Testis (tissue), 3 donors: ENCODE data around the gene XPO5. TPM values are rescaled to one million over a fixed set of nuclear protein-coding genes. Genes with fewer than 3 reads are reported as not detected.

Source experiments
- DNase-seq: peaks from one replicate; pipeline ENCODE4 v3.0.0-alpha.2; 2019
- H3K27ac ChIP-seq, 2 donors: fragments of 200-600 bp; sonication (generic); one replicate each; pipeline ENCODE4 v1.5.1; 2019
- H3K27me3 ChIP-seq: fragments of 200-600 bp; sonication (generic); one replicate; pipeline ENCODE4 v1.5.1; 2019
- H3K36me3 ChIP-seq: fragments of 200-600 bp; sonication (generic); one replicate; pipeline ENCODE4 v1.5.1; 2017; ENCODE audit warnings: low read depth; ENCODE audit errors: missing control alignments
- H3K4me1 ChIP-seq: fragments of 200-600 bp; sonication (generic); one replicate; pipeline ENCODE4 v1.5.1; 2019
- H3K4me3 ChIP-seq, 2 donors: fragments of 200-600 bp; sonication (generic); one replicate each; pipeline ENCODE4 v1.5.1; 2017 to 2019
- H3K9me3 ChIP-seq: fragments of 200-600 bp; sonication (generic); one replicate; pipeline ENCODE4 v1.5.1; 2017
- CTCF ChIP-seq, 3 experiments: fragments of 450-650 bp in 2 of 3; fragments of 200-600 bp in 1 of 3; sonication (generic) in 1 of 3; IDR thresholded peaks; one replicate each; pipeline ENCODE4 v1.5.1; 2016 to 2019; ENCODE audit warnings: antibody characterized with exemption in 3 of 3, mild to moderate bottlenecking in 2 of 3, moderate library complexity in 1 of 3
- POLR2A ChIP-seq: fragments of 450-650 bp; IDR thresholded peaks from one replicate; pipeline ENCODE4 v1.6.1; 2017; ENCODE audit warnings: antibody characterized with exemption, mild to moderate bottlenecking, moderate library complexity
- WGBS, 2 donors: methylation state at CpG; one replicate each; pipeline ENCODE4 v1.1.5; 2018; 5-methylcytosine and 5-hydroxymethylcytosine counted together
- intact Hi-C: fragments of 100-400 bp; cut with DNase I; formaldehyde crosslinking; loops from one replicate; pipeline ENCODE4 v1.15.1; 2023; ENCODE audit warnings: low total_unique reads
- polyA plus RNA-seq: library from polyadenylated mRNA; stranded (reverse); fragments of 350-450 nt; fragmentation: Illumina TruSeq; extraction: RNeasy Lipid Tissue Mini Kit (QIAGEN cat#74804); gene quantifications from one replicate; pipeline ENCODE4 v1.2.3, GENCODE V29; 2014; ENCODE audit warnings: low read depth, low replicate concordance; ENCODE audit not compliant: insufficient read depth
- total RNA-seq, 2 donors: library from RNA; depleted of rRNA; stranded (reverse); fragments of >200 nt; gene quantifications; one replicate each; pipeline ENCODE4 v1.2.3, GENCODE V29; 2016

The XPO5 gene
- total and polyA plus RNA-seq, 3 donors from 2014 or later: 53.7 to 79.1 (median 65.8) TPM

DNA sequence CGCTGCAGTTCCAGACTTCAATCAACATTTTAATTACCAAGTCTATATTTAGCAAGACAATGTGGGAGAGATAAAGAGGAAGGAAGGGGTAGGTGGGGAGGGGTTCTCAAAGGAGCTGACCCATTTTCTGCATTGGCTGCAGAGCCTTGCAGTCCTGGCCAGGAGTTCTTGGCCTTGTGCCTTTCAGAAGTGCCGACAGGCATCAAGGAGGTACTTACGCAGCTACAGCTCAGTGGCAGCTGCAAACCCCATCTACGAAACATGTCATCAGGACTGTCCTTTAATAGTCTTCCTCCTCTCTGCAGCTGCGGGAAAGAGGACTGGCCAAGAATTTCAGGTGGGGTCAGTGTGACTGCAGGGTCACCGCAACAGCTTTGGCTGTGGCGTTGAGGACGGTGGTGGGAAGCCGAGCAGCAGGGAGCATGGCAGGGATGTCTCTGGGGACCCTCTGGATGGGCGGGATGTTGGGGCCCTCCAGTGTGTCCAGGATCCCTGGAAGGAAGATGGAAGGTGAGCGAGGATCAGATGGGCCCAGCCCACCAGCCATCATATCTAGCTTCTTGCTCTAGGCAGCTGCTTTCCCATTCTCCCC lies 63.9 kb downstream of the XPO5 start:
- no peak for DNase-seq
- H3K36me3 ChIP-seq: no peaks in the 10 kb centered on the region
- no peak overlapping the region for H3K4me3 ChIP-seq
- no peak overlapping the region for H3K27ac ChIP-seq
- TF ChIP-seq POLR2A (no peak), CTCF (IDR thresholded peaks at IDR 0.05) (no peak)
- 74 to 83% methylated on average over 11 of the region's 11 CpGs for WGBS, 2 donors
- intact Hi-C loops: loop anchor here (10.0 kb wide), 1 partner anchor 257 kb away; no protein-coding TSS in a partner anchor
- H3K9me3 ChIP-seq: no peaks in the 10 kb centered on the region
- H3K27me3 ChIP-seq: no peaks in the 10 kb centered on the region
- peaks cover 26% of the 10 kb centered on the region for H3K4me1 ChIP-seq

GRCh38 chr6:43510827-43511163 lies 65.0 kb downstream of the XPO5 start:
- TF ChIP-seq POLR2A (no peak), CTCF (IDR thresholded peaks at IDR 0.05) (no peak)
- Histone ChIP-seq H3K4me1 (peaks cover 25% of the 10 kb centered on the region), H3K9me3 (no peaks in the 10 kb centered on the region), H3K36me3 (no peaks in the 10 kb centered on the region), H3K27me3 (no peaks in the 10 kb centered on the region), H3K27ac (peak overlapping the region; percentile 67 to 75), H3K4me3 (peak overlapping the region; percentile 74 to 76)
- intact Hi-C loops: loop anchor here (10.0 kb wide), 1 partner anchor 256 kb away; no protein-coding TSS in a partner anchor
- 66 to 83% methylated on average over 3 to 10 of the region's 10 CpGs for WGBS, 2 donors
- DNase-seq: no peak

DNA sequence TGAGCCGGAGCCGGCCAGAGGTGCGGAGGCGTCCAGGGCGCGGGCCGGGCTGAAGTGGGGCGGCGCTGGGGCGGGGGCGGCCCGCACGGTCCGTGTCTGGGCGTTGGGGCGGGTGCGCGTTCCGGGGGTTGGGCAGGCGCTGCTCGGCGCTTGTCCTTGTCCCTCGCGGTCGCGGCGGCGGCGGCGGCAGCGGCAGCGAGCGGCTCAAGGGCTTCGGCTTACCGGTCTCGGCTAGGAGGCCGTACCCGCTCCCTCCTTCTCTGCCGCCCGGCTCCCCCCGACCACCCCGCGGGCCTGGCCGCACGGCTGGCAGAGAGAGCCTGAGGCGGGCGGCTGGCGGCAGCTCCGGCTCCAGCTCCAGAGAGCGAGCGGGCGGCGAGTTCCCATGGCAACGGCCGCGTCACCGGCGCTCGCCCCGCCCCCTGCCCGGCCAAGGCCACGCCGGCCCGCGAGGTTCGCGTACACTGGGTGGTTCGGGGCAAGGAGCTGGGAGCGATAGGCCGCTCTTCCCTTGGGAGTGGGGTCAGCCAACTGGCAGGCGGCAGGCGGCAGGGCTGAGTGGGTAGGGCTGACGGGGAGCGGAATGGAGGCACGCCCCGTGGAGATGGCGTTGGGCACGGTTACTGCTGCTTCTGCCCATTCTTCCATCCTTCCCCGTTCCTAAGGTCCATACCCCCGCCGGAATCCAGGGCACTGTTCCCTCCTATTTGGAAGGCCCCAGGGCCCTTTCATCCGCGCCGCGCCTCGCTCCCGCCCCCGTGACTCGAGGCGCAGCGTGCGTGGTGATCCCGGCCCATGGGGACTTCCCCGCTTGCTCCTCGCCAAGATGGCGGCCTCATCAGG lies 65.6 kb downstream of the XPO5 start, which contains the start of gene LRRC73:
Gene LRRC73 (minus strand): TSS at position 363 of the 843 bp plus-strand sequence. CDS start 561 bp downstream, outside the sequence.
- intact Hi-C loops: loop anchor here (10.0 kb wide), 2 partner anchors 55 to 255 kb away; partner anchors contain the start of gene DLK2

DNA sequence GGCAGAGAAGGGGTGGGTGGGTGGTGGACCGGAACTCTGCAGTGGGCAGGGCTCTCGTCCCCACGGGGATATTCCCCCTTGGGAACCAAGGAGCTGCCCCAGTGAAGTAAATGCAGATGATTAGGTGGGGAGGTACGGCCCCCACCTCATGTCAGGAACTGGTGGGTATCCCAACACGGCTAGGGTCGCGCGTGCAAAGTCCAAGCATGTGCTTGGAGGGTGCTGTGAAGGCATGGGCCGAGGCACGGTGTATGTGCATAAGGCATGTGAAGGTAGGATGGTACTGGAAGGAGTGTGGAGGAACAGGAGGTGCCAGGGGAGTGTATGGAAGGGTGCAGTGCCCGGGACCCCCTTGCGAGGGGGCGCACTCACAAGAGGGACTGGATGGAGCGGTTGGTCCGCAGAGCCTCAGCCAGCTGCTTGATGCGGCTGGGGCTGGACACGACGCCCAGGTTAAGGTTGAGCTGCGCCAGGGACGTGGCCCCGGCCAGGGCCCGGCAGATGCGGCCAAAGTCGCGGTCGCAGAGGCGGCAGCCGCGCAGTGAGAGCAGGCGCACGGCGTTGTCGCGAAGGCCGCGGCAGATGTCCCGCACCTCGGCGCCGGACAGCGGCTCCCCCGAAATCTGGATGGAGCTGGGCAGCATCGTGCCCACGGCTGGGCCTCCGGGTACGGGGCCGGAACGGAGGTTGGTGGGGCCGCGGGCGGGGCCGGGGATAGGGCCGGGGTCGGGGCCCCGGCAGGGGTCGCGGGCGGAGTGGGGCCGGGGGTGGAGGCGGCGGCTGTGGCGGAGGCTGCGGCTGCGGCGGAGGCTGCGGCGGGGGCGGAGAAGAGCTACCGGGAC lies 66.5 kb downstream of the XPO5 start:
- Histone ChIP-seq H3K27me3 (no peaks in the 10 kb centered on the region), H3K9me3 (no peaks in the 10 kb centered on the region), H3K36me3 (no peaks in the 10 kb centered on the region), H3K27ac (peak overlapping the region in 1 of 2 donors; percentile 75), H3K4me3 (peak overlapping the region; percentile 74 to 76), H3K4me1 (peaks cover 16% of the 10 kb centered on the region)
- intact Hi-C loops: loop anchor here (10.0 kb wide), 1 partner anchor 55 kb away; the partner anchor contains the start of gene DLK2
- WGBS, 2 donors: 8 to 20% methylated on average over 18 to 69 of the region's 69 CpGs
- DNase-seq: no peak
- TF ChIP-seq POLR2A: no peak
- TF ChIP-seq CTCF (IDR thresholded peaks at IDR 0.05): no peak

More for the DNA sequence above, 65.6 kb downstream of the XPO5 start, which contains the start of gene LRRC73:
- WGBS, 2 donors: 5 to 10% methylated on average over 33 to 82 of the region's 96 CpGs
- H3K9me3 ChIP-seq: no peaks in the 10 kb centered on the region
- peak within 1 kb of the TSS; percentile 74 to 76 for H3K4me3 ChIP-seq
- peak within 1 kb of the TSS; percentile 67 to 75 for H3K27ac ChIP-seq
- peak; percentile 91 for DNase-seq
- no peak for TF ChIP-seq CTCF (IDR thresholded peaks at IDR 0.05)
- H3K4me1 ChIP-seq: peaks cover 19% of the 10 kb centered on the region
- H3K27me3 ChIP-seq: no peaks in the 10 kb centered on the region
- H3K36me3 ChIP-seq: no peaks in the 10 kb centered on the region
